ENCODE results near the gene UBTD2.

Gene UBTD2

GRCh38 chr5:172188893-172189692, 94.5 kb downstream of the UBTD2 start:
- no peak for DNase-seq

GRCh38 chr5:172188033-172188892, 95.3 kb downstream of the UBTD2 start, which contains the start of gene STK10:
Gene STK10, minus strand, starts transcription at chr5:172188224. Its CDS starts 182 bp downstream, at chr5:172188042.
- peak; percentile 93 for DNase-seq

- DNase-seq = peak; percentile 80
Measured at GRCh38 chr5:172187118-172188032, 96.2 kb downstream of the UBTD2 start.

GRCh38 chr5:172186114-172186695, 97.4 kb downstream of the UBTD2 start:
- no peak for DNase-seq

- DNase-seq = no peak
Measured at GRCh38 chr5:172185096-172185461, 98.5 kb downstream of the UBTD2 start.

- no peak for DNase-seq
Measured at GRCh38 chr5:172183881-172184280, 99.7 kb downstream of the UBTD2 start.

GRCh38 chr5:172182291-172182690, 101.3 kb downstream of the UBTD2 start:
- no peak for DNase-seq

GRCh38 chr5:172180936-172181335, 102.6 kb downstream of the UBTD2 start:
- peak; percentile 58 for DNase-seq

GRCh38 chr5:172178991-172179989, 104.3 kb downstream of the UBTD2 start:
- peak; percentile 62 for DNase-seq

- DNase-seq = peak; percentile 64
Measured at GRCh38 chr5:172178301-172178987, 105.1 kb downstream of the UBTD2 start.

- no peak for DNase-seq
Measured at GRCh38 chr5:172177176-172177575, 106.4 kb downstream of the UBTD2 start.

- peak; percentile 94 for DNase-seq
Measured at GRCh38 chr5:172175263-172175719, 108.3 kb downstream of the UBTD2 start.

- peak; percentile 75 for DNase-seq
Measured at GRCh38 chr5:172173564-172174153, 109.9 kb downstream of the UBTD2 start.

GRCh38 chr5:172172912-172173563, 110.5 kb downstream of the UBTD2 start:
- DNase-seq = no peak

- DNase-seq = no peak
Measured at GRCh38 chr5:172171118-172171517, 112.4 kb downstream of the UBTD2 start.

GRCh38 chr5:172170251-172170701, 113.3 kb downstream of the UBTD2 start:
- peak; percentile 10 for DNase-seq

- DNase-seq = no peak
Measured at GRCh38 chr5:172169216-172169615, 114.3 kb downstream of the UBTD2 start.

- peak; percentile 2 for DNase-seq
Measured at GRCh38 chr5:172168311-172168710, 115.3 kb downstream of the UBTD2 start.

- DNase-seq = peak; percentile 1
Measured at GRCh38 chr5:172167895-172168294, 115.7 kb downstream of the UBTD2 start.

All from CD4-positive, alpha-beta T cell treated with Interleukin-17A for 4 hours (primary cell).